GM21717 (cell line): ENCODE results near the gene KCNJ9.
"Not testable (repeated sequence)": the region's sequence is repeated elsewhere in the genome, so short reads cannot be mapped to it uniquely, and the experiment has no call there.

ENCODE experiments used
- ATAC-seq: cut with Tn5 transposase; IDR thresholded peaks from one replicate; pipeline ENCODE4 v1.9.1; 2021; ENCODE audit warnings: mild to moderate bottlenecking, moderate library complexity; ENCODE audit not compliant: unreplicated experiment

KCNJ9 gene

GRCh38 chr1:160081261-160081936, at the start of gene KCNJ9:
TSS of gene KCNJ9 (plus strand) at chr1:160081538. CDS start at chr1:160084031, 2,493 bp downstream.
- ATAC-seq: no peak

- ATAC-seq: peak; percentile 26
Observed at GRCh38 chr1:160032165-160032820, 49.0 kb upstream of the KCNJ9 start.

GRCh38 chr1:160040476-160040875, 40.9 kb upstream of the KCNJ9 start:
- ATAC-seq: no peak

GRCh38 chr1:160043543-160043942, 37.8 kb upstream of the KCNJ9 start:
- ATAC-seq: no peak

GRCh38 chr1:160045653-160046052, 35.7 kb upstream of the KCNJ9 start:
- ATAC-seq: no peak

GRCh38 chr1:160046494-160047110, 34.7 kb upstream of the KCNJ9 start:
- peak; percentile 67 for ATAC-seq

GRCh38 chr1:160047111-160047991, 34.0 kb upstream of the KCNJ9 start:
- no peak for ATAC-seq

GRCh38 chr1:160048335-160048734, 33.0 kb upstream of the KCNJ9 start:
- ATAC-seq: no peak

- ATAC-seq: no peak
Observed at GRCh38 chr1:160049101-160049500, 32.2 kb upstream of the KCNJ9 start.

GRCh38 chr1:160050182-160050581, 31.2 kb upstream of the KCNJ9 start:
- not testable (repeated sequence) for ATAC-seq

GRCh38 chr1:160050619-160051018, 30.7 kb upstream of the KCNJ9 start:
- no peak for ATAC-seq

- ATAC-seq: no peak
Observed at GRCh38 chr1:160052936-160053335, 28.4 kb upstream of the KCNJ9 start.

GRCh38 chr1:160053548-160054365, 27.6 kb upstream of the KCNJ9 start:
- ATAC-seq: no peak

GRCh38 chr1:160056648-160057169, 24.6 kb upstream of the KCNJ9 start:
- no peak for ATAC-seq

GRCh38 chr1:160058087-160058486, 23.3 kb upstream of the KCNJ9 start:
- no peak for ATAC-seq

- ATAC-seq: no peak
Observed at GRCh38 chr1:160061369-160062229, 19.7 kb upstream of the KCNJ9 start.

- no peak for ATAC-seq
Observed at GRCh38 chr1:160062230-160062532, 19.2 kb upstream of the KCNJ9 start.

- ATAC-seq: no peak
Observed at GRCh38 chr1:160063176-160063575, 18.2 kb upstream of the KCNJ9 start.

- no peak for ATAC-seq
Observed at GRCh38 chr1:160064164-160064563, 17.2 kb upstream of the KCNJ9 start.
